ENCODE results near the gene P2RY6. TPM values are rescaled to one million over a fixed set of nuclear protein-coding genes. Genes with fewer than 3 reads are reported as not detected.

The P2RY6 gene
- polyA plus RNA-seq, 4 donors: 0.69 to 2.0 (median 1.1) TPM

GRCh38 chr11:73312851-73313327 is 40.8 kb downstream of the P2RY6 start:
- DNase-seq (ENCODE audit: low read depth in 4 of 4, low spot score in 2 of 4): no peak

DNA sequence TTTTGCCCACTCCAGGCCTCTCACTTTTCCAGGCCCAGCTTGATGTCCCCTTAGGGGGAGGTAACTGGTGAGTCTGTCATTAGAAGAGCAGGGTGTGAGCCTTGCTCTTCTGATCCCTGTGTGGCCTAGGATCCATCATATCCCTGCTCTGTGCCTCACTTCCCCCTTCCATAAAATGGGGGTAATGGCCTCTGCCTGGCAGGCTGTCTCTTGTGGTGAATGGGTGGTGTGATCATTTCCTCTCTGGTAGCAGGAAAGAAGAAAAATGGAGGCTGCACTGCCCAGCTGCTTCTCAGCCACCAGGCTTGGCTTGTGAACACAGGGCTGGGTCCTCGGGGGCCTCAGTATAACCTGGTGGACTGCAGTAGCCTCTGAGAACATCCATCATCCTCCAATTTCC is 41.5 kb downstream of the P2RY6 start:
- DNase-seq (ENCODE audit: low read depth in 4 of 4, low spot score in 2 of 4): no peak

GRCh38 chr11:73314117-73314961 is 42.2 kb downstream of the P2RY6 start:
- DNase-seq (ENCODE audit: low read depth in 4 of 4, low spot score in 2 of 4): peak in 2 of 4 donors; percentile 69 to 78

GRCh38 chr11:73315293-73316020 is 43.3 kb downstream of the P2RY6 start:
- DNase-seq (ENCODE audit: low read depth in 4 of 4, low spot score in 2 of 4): no peak

GRCh38 chr11:73316422-73316821 is 44.3 kb downstream of the P2RY6 start:
- no peak for DNase-seq (ENCODE audit: low read depth in 4 of 4, low spot score in 2 of 4)

GRCh38 chr11:73317373-73317772 is 45.2 kb downstream of the P2RY6 start:
- DNase-seq (ENCODE audit: low read depth in 4 of 4, low spot score in 2 of 4): no peak

GRCh38 chr11:73317803-73318202 is 45.7 kb downstream of the P2RY6 start:
- DNase-seq (ENCODE audit: low read depth in 4 of 4, low spot score in 2 of 4): no peak

DNA sequence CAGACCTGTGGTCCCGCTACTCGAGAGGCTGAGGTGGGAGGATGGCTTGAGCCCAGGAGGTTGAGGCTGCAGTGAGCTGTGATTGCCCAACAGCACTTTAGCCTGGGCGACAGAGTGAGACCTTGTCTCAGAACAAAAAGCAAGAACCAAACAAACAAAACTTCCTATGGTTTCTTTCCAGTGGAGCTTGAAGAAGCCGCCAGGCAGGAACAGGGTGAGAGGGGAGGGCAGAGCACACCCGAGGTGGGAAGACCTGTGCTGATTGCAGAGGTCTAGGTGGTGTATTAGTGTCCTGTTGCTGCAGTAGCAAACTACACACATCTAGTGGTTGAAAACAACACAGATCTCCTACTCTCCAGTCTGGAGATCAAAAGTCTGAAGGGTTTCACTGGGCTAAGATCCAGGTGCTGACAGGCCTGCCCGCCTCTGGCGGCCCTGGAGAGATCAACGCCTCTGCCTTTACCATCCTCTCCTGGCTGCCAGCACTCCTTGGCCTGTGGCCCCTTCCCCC is 46.4 kb downstream of the P2RY6 start:
- DNase-seq (ENCODE audit: low read depth in 4 of 4, low spot score in 2 of 4): no peak

DNA sequence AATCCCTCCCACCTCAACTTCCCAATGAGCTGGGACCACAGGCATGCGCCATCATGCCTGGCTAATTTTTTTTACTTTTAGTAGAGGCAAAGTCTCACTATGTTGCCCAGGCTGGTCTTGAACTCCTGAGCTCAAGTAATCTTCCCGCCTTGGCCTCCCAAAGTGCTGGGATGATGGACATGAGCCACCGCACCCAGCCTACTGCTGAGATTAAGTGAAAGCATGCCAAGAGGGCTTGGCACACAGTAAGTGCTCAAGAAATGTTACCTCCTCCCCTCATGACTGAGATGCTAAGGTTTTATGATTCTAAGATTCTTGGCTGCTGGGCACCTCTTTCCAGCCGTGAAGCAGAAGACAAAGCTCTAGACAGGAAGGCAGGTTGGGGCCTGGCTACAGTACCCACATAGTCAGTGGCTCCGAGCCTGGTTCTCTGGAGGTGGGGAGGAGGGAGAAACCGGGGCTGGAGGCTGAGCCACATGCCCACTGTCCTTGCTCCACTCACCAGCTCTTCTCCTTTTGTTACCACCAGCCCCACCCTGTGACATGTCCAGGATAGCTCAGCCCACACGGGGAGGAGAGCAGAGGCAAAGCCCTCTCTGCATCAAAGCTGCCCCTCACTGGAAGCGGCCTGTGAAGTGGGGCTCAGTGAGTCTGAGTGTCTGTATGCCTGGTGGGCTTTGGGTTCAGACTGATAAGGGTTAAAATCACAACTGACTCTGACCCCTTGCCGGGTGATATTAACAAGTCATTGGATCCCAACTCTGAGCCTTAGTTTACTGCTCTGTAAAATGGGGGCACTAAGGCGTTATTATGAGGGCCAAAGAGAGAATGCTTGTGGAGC is 48.8 kb downstream of the P2RY6 start:
- DNase-seq (ENCODE audit: low read depth in 4 of 4, low spot score in 2 of 4): no peak

DNA sequence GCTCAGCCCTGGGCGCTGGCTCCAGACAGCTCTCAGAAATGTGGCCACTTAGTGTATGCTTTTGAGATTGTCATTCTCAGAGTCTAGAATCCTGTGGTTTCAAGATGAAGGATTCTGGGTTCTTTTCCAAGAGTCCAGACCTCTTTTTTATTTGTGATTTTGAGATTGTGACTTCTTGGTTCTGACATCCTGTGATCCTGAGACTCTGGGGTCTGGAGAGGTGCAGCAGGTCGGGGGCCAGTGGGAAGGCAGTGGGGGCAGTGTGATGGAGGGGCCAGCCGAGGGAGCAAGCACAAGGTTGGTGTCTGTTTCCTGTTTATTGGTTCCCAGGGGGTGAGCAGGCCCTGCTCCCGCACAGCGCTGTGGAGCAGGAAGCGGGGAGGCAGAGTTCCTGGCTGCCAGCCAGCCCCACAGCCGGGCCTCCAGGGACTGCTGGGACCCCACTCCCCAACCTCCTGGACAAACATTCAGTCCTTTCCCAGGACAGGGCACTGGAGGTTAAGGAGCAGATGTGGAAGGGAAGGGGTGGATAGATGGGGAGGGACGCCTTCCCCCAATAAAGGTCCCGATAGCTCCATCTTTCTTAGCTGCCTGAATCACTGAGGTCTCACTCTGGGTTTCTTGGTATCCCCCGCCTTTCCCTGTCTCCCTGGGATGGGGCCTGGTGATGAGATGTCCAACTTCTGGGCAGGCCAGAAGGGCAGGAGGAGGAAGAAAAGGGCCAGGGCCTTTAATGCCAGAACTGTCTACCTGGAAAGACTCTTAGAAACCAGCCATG is 49.7 kb downstream of the P2RY6 start:
- no peak for DNase-seq (ENCODE audit: low read depth in 4 of 4, low spot score in 2 of 4)

GRCh38 chr11:73322382-73323306 is 50.5 kb downstream of the P2RY6 start:
- DNase-seq (ENCODE audit: low read depth in 4 of 4, low spot score in 2 of 4): no peak

DNA sequence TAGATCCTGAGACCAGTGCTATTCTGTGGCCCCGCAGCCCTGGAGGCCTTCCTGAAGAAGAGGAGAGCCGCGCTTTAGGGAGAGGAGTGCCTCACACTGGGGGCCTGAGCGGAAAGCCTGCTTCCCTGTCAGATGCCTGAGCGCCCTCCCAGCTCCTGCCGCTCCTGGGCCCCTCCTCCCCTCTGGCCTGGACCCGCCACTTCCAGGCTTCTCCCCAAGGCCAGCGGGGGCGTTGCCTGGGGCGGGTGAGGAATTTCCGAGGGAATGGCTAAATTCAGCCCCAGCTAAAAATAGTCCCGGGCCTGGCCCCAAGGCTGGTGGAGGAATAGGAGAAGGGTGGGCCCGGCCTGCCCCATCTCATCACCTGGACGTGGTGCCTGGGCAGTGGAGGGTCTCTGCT is 51.3 kb downstream of the P2RY6 start:
- DNase-seq (ENCODE audit: low read depth in 4 of 4, low spot score in 2 of 4): no peak

DNA sequence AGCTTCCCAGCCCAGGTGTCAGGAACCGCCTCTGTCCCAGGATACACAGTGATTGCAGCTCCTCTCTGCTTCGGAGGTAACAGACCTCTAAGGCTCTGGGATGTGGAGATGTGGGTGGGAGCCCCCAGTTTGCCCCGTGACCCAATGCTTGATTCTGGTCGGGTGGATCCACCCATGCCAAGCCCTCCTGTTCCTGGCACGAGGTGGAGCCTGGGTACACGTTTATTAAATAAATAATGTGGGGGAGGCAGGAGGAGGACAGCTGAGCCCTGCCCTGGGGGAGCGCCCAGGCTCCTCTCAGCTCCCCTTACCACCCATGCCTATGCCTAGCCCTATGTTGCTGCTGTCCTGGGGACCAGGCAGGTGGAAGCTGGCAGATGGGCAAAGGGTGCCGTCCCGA is 52.0 kb downstream of the P2RY6 start:
- no peak for DNase-seq (ENCODE audit: low read depth in 4 of 4, low spot score in 2 of 4)

DNA sequence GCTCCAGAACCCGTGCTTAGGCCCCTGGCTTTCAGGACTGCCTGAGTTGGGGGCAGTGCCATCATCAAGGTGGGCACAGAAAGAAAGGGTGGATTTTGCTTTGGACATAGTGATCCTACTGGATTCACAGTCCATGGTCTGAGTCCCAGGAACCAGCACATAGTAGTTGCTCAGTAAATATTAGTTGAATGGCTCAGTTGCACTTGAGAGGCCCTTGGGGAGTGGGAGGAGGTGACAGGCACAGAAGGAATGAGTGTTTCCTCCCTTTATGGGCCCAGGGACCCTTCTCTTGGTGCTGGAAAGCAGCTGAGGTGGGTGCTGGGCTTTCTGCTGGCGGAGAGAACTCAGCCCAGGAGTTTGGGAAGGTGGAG is 52.5 kb downstream of the P2RY6 start:
- DNase-seq (ENCODE audit: low read depth in 4 of 4, low spot score in 2 of 4): no peak

DNA sequence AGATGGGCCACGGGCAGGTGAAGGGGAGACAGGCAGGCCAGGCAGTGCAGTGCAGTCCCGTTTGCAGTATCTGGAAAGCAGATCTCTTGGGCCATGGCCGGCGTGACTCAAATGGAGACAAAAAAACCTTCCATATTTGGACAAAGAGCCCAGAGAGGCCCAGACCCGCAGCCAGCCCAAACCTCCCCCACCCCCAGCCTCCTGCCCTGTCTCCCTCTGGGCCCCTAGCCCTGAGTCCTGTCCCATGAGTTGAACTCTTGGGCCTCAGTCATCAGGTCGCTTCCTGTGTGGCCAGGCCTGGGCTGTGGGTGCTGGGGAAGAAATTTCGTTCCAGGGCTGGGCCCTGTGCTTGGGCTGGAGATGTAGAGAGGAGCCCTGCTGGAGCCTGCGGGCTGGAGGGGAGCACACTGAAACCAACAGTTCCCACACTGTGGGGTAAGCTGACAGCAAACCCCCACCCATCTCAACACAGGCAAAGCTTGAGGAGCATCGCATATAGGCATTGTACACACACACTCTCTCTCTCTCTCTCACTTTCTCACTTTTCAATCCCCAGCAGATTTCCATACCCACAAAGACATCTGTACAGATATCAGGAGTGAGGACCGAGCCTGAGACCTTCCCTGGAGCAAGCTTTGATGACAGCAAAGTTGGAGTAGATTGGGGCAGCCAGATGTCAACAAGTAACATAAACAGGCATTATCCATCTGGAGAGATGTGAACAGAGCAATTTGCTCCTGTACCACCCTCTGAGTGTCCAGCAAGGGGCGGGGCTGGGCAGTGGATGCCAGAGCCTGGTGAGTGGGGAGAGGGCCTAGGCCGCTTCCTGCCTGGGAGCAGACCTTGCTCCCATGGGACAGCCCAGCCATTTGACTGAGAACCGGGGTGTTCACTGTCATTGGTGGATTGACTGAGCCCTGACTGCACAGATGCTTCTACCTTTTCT is 53.2 kb downstream of the P2RY6 start:
- DNase-seq (ENCODE audit: low read depth in 4 of 4, low spot score in 2 of 4): no peak

- DNase-seq (ENCODE audit: low read depth in 4 of 4, low spot score in 2 of 4): no peak
These were observed 55.0 kb downstream of the P2RY6 start for GRCh38 chr11:73326929-73327811.

DNA sequence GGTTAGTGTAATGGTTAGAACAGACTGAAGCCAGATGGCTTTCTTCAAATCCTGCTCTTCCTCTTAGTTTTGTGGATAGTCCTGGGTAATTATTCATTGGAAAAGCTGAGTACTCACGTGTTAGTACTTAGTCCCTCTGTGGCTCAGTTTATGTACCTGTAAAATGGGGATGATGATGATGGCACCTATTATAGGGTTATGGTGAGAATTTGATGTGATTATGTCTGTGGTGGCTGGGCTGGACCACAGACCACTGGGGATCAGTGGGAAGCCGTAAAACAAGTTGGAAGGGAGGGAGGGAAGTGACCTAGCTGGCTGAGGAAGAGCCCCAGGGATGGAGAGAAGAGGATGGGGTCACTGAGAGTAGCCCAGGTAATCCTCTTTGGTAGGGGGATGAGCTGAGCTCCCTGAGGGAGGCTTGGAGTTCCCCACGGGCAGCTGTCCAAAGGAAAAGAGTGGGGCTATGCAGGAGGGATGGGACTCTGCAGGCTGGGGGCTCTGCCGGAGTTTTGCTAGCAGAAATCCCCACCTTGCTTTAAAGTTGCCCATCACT is 55.8 kb downstream of the P2RY6 start:
- no peak for DNase-seq (ENCODE audit: low read depth in 4 of 4, low spot score in 2 of 4)
